ENCODE measurements around the gene SSRP1. TPM values are rescaled to one million over a fixed set of nuclear protein-coding genes. Genes with fewer than 3 reads are reported as not detected.

The SSRP1 gene
- total and polyA plus RNA-seq, 9 of the 15 experiments (the other 6 are each of a cell fraction or from before 2014, with no cell fraction given), result 91.1 to 416 (median 245) TPM

GRCh38 chr11:57335343-57336110, at the start of gene SSRP1 (continued):
- TF ChIP-seq IRF1 (CRISPR knock-in tag; IDR thresholded peaks at IDR 0.05; ENCODE audit: borderline replicate concordance) (no peak), HNRNPLL (IDR thresholded peaks at IDR 0.05; ENCODE audit: low read depth, low read length, poor library complexity, severe bottlenecking) (no peak), ZNF12 (CRISPR knock-in tag; IDR thresholded peaks at IDR 0.05) (0 out of 2 replicates have a peak, but pooled peaks have one; percentile 29), ATF6 (CRISPR knock-in tag; IDR thresholded peaks at IDR 0.05) (0 out of 2 replicates have a peak, but pooled peaks have one; percentile 62), ETS2 (tag; IDR thresholded peaks at IDR 0.05; ENCODE audit: borderline replicate concordance, poor library complexity, severe bottlenecking) (no peak), ZNF133 (CRISPR knock-in tag; IDR thresholded peaks at IDR 0.05) (no peak), ZKSCAN8 (CRISPR knock-in tag; IDR thresholded peaks at IDR 0.05) (no peak), MYBL2 (IDR thresholded peaks at IDR 0.05; ENCODE audit: low read depth) (no peak), MYBL2 (CRISPR knock-in tag; IDR thresholded peaks at IDR 0.05; ENCODE audit: borderline replicate concordance) (no peak), ZNF778 (CRISPR knock-in tag; IDR thresholded peaks at IDR 0.05) (no peak), POLR3A (IDR thresholded peaks at IDR 0.05; ENCODE audit: borderline replicate concordance, extremely low read depth, insufficient read depth, insufficient read length) (no peak), ATF2 (CRISPR knock-in tag; IDR thresholded peaks at IDR 0.05) (no peak), LCOR (CRISPR knock-in tag; IDR thresholded peaks at IDR 0.05) (peak; percentile 65), MEF2D (tag; conservative IDR thresholded peaks at IDR 0.05; ENCODE audit: low read depth) (no peak), PRPF4 (IDR thresholded peaks at IDR 0.05; ENCODE audit: insufficient read depth, low read depth, low read length, poor library complexity, severe bottlenecking) (no peak), ZSCAN32 (CRISPR knock-in tag; IDR thresholded peaks at IDR 0.05) (no peak), KHSRP (IDR thresholded peaks at IDR 0.05) (no peak), BMI1 (IDR thresholded peaks at IDR 0.05; ENCODE audit: low read length) (no peak; the same call in 1 of the 2 replicates), ZFP91 (CRISPR knock-in tag; IDR thresholded peaks at IDR 0.05) (no peak), CREBBP (IDR thresholded peaks at IDR 0.05; ENCODE audit: low read depth, low read length) (no peak)

All from K562 (cell line).